ENCODE data around the gene KRTAP4-12. TPM values are rescaled to one million over a fixed set of nuclear protein-coding genes. Genes with fewer than 3 reads are reported as not detected.

Gene KRTAP4-12
- not detected in 2 replicates for total RNA-seq

DNA sequence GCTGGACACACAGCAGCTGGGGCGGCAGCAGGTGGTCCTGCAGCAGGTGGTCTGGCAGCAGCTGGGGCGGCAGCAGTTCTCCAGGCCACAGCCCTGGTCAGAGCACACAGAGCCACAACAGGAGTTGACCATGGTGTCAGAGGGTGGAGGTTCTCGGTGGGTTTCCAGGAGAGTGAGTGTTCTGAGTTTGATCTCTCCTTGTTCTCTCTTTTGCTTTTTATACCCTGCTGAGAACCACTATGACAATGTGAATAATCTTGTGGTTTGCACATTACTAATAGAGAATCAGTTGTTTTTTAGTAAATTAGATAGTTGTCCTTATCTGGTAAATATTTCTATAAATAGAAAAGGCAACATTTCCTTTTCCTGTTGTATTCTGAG is at the start of gene KRTAP4-12:
KRTAP4-12 (minus strand) TSS at position 192 of the 381 bp plus-strand sequence; CDS start at position 132, 60 bp downstream.

DNA sequence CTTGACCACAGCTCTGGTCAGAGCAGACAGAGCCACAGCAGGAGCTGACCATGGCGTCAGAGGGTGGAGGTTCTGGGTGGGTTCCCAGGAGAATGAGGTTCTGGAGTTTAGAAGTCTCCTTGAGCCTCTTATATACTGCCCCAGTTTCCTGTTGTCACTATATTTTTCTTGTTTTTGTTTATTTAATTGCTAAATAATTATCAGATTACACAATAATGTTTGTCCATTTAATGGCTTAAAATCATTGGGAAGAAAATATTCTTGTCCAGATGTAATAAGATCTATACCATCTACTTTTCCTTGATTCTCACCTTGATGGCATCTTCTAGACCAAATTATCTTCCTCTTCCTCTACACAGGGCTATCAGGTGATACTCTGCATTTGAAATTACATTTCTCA is 44.1 kb upstream of the KRTAP4-12 start, which contains the start of gene KRTAP4-3:
KRTAP4-3 (minus strand) TSS at position 101 of the 400 bp plus-strand sequence; CDS start at position 52, 49 bp downstream.

DNA sequence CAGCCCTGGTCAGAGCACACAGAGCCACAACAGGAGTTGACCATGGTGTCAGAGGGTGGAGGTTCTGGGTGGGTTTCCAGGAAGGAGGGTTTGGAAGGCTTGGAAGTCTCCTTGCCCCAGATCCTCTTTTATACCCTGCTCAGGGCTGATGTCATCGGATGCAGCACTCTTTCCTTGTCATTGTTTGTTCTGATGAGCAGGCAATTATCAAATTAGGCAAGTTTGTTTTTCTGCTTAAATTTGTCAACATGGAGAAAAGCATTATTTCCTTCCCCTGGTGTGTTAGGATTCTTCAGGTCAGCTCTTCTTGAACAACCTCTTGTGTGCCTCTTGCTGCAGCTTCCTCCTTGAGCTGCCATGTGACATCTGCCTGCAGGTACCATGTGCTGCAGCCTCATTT is 36.7 kb upstream of the KRTAP4-12 start, which contains the start of gene KRTAP4-4:
KRTAP4-4 (minus strand) TSS at position 101 of the 400 bp plus-strand sequence; CDS start at position 44, 57 bp downstream.

DNA sequence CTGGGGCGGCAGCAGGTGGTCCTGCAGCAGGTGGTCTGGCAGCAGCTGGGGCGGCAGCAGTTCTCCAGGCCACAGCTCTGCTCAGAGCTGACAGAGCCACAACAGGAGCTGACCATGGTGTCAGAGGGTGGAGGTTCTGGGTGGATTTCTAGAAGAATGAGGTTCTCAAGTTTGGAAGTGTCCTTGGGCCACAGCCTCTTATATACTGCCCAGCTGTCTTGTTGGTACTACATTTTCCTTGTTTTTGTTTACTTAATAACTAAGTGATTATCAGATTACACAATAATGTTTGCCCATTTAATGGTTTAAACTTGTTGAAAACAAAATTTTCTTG is 25.6 kb upstream of the KRTAP4-12 start, which contains the start of gene KRTAP4-5:
KRTAP4-5 (minus strand) TSS at position 174 of the 334 bp plus-strand sequence; CDS start at position 116, 58 bp downstream.

DNA sequence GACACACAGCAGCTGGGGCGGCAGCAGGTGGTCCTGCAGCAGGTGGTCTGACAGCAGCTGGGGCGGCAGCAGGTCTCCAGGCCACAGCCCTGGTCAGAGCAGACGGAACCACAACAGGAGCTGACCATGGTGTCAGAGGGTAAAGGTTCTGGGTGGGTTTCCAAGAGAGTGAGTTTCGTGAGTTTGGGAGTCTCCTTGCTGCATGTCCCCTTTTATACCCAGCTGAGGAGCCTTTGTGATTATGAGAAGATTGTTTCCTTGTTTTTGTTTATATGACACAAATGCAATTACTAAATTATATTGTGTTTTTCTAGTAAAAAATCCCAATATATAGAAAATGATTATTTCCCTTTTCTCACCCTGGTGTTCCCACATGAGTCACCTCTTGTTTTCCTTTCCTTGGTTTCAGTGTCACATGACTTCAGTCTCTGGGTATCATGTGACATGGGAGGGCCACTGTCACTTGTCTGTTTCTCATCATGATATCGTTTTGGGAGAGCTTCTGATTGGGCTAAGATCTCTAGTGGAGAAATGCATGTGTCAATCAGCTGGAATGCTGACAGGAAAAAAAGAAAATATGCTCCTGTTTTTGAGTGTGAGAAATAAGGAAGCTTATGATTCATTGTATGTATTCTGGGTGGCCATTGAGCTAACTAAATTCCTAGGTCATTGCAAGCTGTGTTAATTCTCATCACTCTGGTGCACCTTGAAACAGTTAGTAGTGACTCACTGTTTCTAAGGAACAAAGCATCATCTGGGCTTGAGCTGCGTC is 16.6 kb upstream of the KRTAP4-12 start, which contains the start of gene KRTAP4-6:
KRTAP4-6 (minus strand) TSS at position 185 of the 772 bp plus-strand sequence; CDS start at position 128, 57 bp downstream.

DNA sequence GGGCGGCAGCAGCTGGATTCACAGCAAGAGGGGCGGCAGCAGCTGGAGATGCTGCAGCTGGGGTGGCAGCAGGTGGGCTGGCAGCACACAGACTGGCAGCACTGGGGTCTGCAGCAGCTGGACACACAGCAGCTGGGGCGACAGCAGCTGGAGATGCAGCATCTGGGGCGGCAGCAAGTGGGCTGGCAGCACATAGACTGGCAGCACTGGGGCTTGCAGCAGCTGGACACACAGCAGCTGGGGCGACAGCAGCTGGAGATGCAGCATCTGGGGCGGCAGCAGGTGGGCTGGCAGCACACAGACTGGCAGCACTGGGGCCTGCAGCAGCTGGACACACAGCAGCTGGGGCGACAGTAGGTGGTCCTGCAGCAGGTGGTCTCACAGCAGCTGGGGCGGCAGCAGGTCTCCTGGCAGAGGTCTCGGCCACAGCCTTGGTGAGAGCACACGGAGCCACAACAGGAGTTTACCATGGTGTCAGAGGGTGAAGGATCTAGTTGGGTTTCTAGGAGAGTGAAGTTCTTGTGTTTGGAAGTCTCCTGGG is 6.1 kb downstream of the KRTAP4-12 start, which contains the start of gene KRTAP4-11:
KRTAP4-11 (minus strand) TSS at position 528 of the 541 bp plus-strand sequence; CDS start at position 470, 58 bp downstream.

DNA sequence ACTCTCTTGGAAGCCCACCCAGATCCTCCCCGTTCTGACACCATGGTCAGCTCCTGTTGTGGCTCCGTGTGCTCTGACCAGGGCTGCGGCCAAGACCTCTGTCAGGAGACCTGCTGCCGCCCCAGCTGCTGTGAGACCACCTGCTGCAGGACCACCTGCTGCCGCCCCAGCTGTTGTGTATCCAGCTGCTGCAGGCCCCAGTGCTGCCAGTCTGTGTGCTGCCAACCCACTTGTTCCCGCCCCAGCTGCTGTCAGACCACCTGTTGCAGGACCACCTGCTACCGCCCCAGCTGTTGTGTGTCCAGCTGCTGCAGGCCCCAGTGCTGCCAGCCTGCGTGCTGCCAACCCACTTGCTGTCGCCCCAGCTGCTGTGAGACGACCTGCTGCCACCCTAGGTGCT is 18.6 kb downstream of the KRTAP4-12 start, which contains the start of gene KRTAP4-9:
KRTAP4-9 (plus strand) TSS at position 43 of the 400 bp plus-strand sequence; CDS start at position 43, 0 bp downstream.

DNA sequence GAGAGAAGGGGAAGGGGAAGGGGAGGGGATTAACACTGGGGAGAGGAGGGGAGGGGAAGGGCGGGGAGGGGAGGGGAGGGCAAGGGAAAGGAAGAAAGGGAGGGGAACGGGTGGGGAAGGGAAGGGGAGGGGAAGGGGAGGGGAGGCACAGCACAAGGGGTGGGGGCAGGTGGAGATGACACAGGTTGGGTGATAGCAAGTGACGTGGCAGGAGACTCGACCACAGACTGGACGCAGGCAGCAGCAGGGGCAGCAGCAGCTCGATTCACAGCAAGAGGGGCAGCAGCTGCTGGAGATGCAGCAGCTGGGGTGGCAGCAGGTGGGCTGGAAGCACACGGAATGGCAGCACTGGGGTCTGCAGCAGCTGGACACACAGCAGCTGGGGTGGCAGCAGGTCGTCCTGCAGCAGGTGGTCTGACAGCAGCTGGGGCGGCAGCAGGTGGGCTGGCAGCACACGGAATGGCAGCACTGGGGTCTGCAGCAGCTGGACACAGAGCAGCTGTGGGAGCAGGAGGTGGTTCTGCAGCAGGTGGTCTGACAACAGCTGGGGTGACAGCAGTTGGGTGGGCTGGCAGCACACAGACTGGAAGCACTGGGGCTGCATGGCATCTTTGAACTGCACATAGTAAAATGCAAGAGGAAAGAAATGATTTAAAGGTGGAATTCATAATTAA is 22.3 kb downstream of the KRTAP4-12 start, which contains the start of gene KRTAP4-16:
KRTAP4-16 (minus strand) TSS at position 624 of the 674 bp plus-strand sequence; CDS start at position 624, 0 bp downstream.

DNA sequence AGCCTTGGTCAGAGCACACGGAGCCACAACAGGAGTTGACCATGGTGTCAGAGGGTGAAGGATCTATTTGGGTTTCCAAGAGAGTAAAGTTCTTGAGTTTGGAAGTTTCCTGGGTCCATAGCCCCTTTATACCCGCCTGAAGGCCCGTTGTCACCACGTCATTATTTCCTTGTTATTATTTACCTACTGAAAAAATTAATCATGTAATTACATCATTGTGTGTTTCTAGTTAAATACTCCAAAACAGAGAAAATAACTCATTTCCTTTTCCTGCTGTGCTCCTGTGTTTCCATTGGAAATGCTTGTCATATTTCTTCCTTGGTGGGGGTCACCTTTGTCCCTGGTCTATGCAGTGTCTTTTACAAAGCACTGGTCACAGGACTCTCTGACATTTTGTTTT is 25.9 kb downstream of the KRTAP4-12 start, which contains the start of gene KRTAP4-8:
KRTAP4-8 (minus strand) TSS at position 101 of the 400 bp plus-strand sequence; CDS start at position 43, 58 bp downstream.

DNA sequence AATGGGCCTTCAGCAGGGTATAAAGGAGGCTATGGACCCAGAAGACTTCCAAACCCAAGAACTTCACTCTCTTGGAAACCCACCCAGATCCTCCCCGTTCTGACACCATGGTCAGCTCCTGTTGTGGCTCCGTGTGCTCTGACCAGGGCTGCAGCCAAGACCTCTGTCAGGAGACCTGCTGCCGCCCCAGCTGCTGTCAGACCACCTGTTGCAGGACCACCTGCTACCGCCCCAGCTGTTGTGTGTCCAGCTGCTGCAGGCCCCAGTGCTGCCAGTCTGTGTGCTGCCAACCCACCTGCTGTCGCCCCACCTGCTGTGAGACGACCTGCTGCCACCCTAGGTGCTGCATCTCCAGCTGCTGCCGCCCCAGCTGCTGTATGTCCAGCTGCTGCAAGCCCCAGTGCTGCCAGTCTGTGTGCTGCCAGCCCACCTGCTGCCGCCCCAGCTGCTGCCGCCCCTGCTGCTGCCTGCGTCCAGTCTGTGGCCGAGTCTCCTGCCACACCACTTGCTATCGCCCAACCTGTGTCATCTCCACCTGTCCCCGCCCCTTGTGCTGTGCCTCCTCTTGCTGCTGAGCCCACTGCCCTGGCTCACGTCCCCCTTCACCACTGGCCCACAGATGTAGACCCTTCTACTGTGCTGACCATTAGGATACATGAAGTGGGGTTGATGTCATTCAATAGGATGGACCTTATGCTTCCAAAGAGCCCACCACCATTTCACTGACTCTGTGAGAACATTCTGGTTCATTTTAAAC is 39.7 kb downstream of the KRTAP4-12 start, which contains the start of gene KRTAP4-7:
KRTAP4-7 (plus strand) TSS at position 51 of the 757 bp plus-strand sequence; CDS start at position 108, 57 bp downstream.

Other genes starting within 250 kb of the KRTAP4-12 start
- gene KRT20, start 238.9 kb downstream of the KRTAP4-12 start, total RNA-seq, result not detected in 2 replicates
- 27.3 and 86.5 TPM in 2 replicates for gene KRT23, start 186.5 kb downstream of the KRTAP4-12 start, total RNA-seq
- 0.28 TPM in 1 of 2 replicates, not detected in the other for gene KRT39, start 157.2 kb downstream of the KRTAP4-12 start, total RNA-seq
- gene KRT40, start 139.9 kb downstream of the KRTAP4-12 start, total RNA-seq, result 0.36 TPM in 1 of 2 replicates, not detected in the other
- not detected in 2 replicates for gene KRTAP3-3, start 130.0 kb downstream of the KRTAP4-12 start, total RNA-seq
- not detected in 2 replicates for gene KRTAP3-2, start 124.3 kb downstream of the KRTAP4-12 start, total RNA-seq
- gene KRTAP3-1, start 115.1 kb downstream of the KRTAP4-12 start, total RNA-seq, result not detected in 2 replicates
- gene KRTAP1-5, start 97.0 kb downstream of the KRTAP4-12 start, total RNA-seq, result not detected in 2 replicates
- gene KRTAP1-4, start 94.0 kb downstream of the KRTAP4-12 start, total RNA-seq, result not detected in 2 replicates
- gene KRTAP1-3, start 89.3 kb downstream of the KRTAP4-12 start, total RNA-seq, result not detected in 2 replicates
- gene KRTAP1-1, start 82.7 kb downstream of the KRTAP4-12 start, total RNA-seq, result not detected in 2 replicates
- not detected in 2 replicates for gene KRTAP2-1, start 76.9 kb downstream of the KRTAP4-12 start, total RNA-seq
- not detected in 2 replicates for gene KRTAP2-2, start 69.0 kb downstream of the KRTAP4-12 start, total RNA-seq
- gene KRTAP2-3, start 64.1 kb downstream of the KRTAP4-12 start, total RNA-seq, result 0.93 TPM in 1 of 2 replicates, not detected in the other
- not detected in 2 replicates for gene KRTAP2-4, start 58.3 kb downstream of the KRTAP4-12 start, total RNA-seq
- gene KRTAP4-7, start 40.0 kb downstream of the KRTAP4-12 start, total RNA-seq, result not detected in 2 replicates
- not detected in 2 replicates for gene KRTAP4-8, start 26.0 kb downstream of the KRTAP4-12 start, total RNA-seq
- not detected in 2 replicates for gene KRTAP4-16, start 22.0 kb downstream of the KRTAP4-12 start, total RNA-seq
- not detected in 2 replicates for gene KRTAP4-9, start 18.8 kb downstream of the KRTAP4-12 start, total RNA-seq
- gene KRTAP4-11, start 5.8 kb downstream of the KRTAP4-12 start, total RNA-seq, result not detected in 2 replicates
- not detected in 2 replicates for gene KRTAP4-6, start 16.4 kb upstream of the KRTAP4-12 start, total RNA-seq
- not detected in 2 replicates for gene KRTAP4-5, start 25.6 kb upstream of the KRTAP4-12 start, total RNA-seq
- gene KRTAP4-4, start 36.6 kb upstream of the KRTAP4-12 start, total RNA-seq, result not detected in 2 replicates
- not detected in 2 replicates for gene KRTAP4-3, start 44.0 kb upstream of the KRTAP4-12 start, total RNA-seq
- gene KRTAP4-2, start 54.0 kb upstream of the KRTAP4-12 start, total RNA-seq, result not detected in 2 replicates
- not detected in 2 replicates for gene KRTAP4-1, start 60.7 kb upstream of the KRTAP4-12 start, total RNA-seq
- gene KRTAP9-1, start 65.7 kb upstream of the KRTAP4-12 start, total RNA-seq, result not detected in 2 replicates
- gene KRTAP9-2, start 102.5 kb upstream of the KRTAP4-12 start, total RNA-seq, result not detected in 2 replicates
- gene KRTAP9-3, start 108.3 kb upstream of the KRTAP4-12 start, total RNA-seq, result not detected in 2 replicates
- not detected in 2 replicates for gene KRTAP9-8, start 113.8 kb upstream of the KRTAP4-12 start, total RNA-seq
- gene KRTAP9-4, start 125.5 kb upstream of the KRTAP4-12 start, total RNA-seq, result not detected in 2 replicates
- not detected in 2 replicates for gene KRTAP9-9, start 131.2 kb upstream of the KRTAP4-12 start, total RNA-seq
- gene KRTAP9-6, start 141.2 kb upstream of the KRTAP4-12 start, total RNA-seq, result not detected in 2 replicates
- not detected in 2 replicates for gene KRTAP9-7, start 151.5 kb upstream of the KRTAP4-12 start, total RNA-seq
- gene KRTAP29-1, start 178.7 kb upstream of the KRTAP4-12 start, total RNA-seq, result not detected in 2 replicates
- not detected in 2 replicates for gene KRTAP16-1, start 185.1 kb upstream of the KRTAP4-12 start, total RNA-seq
- not detected in 2 replicates for gene KRTAP17-1, start 191.5 kb upstream of the KRTAP4-12 start, total RNA-seq
- 0.28 and 0.68 TPM in 2 replicates for gene KRT33A, start 226.6 kb upstream of the KRTAP4-12 start, total RNA-seq
- 1.1 and 59.1 TPM in 2 replicates for gene KRT33B, start 245.6 kb upstream of the KRTAP4-12 start, total RNA-seq

All from nasal cavity respiratory epithelium epithelial cell of viscerocranial mucosa (primary cell).